Colonic mucosa (tissue), 4 donors: ENCODE data around the gene TUBB2B. TPM values are rescaled to one million over a fixed set of nuclear protein-coding genes. Genes with fewer than 3 reads are reported as not detected.
"Not testable (repeated sequence)": the region's sequence is repeated elsewhere in the genome, so short reads cannot be mapped to it uniquely, and the experiment has no call there.

ENCODE experiments used
- DNase-seq: peaks from one replicate; pipeline ENCODE4 v3.0.0-alpha.2; 2020
- H3K27ac ChIP-seq: fragments of 200-600 bp; one replicate; pipeline ENCODE4 v1.8.0; 2021
- H3K27me3 ChIP-seq: fragments of 200-600 bp; one replicate; pipeline ENCODE4 v1.8.0; 2021
- H3K36me3 ChIP-seq: fragments of 200-600 bp; one replicate; pipeline ENCODE4 v1.8.0; 2021
- H3K4me1 ChIP-seq: fragments of 200-600 bp; one replicate; pipeline ENCODE4 v1.8.0; 2021; ENCODE audit warnings: mild to moderate bottlenecking
- H3K4me3 ChIP-seq: fragments of 200-600 bp; one replicate; pipeline ENCODE4 v1.8.0; 2021
- H3K9ac ChIP-seq, 2 donors: one replicate each; pipeline ENCODE4 v1.7.0; 2013; ENCODE audit warnings: control low read depth in 2 of 2, low read depth in 2 of 2, low read length in 2 of 2
- H3K9me3 ChIP-seq: fragments of 200-600 bp; one replicate; pipeline ENCODE4 v1.8.0; 2021
- intact Hi-C: fragments of 100-400 bp; cut with DNase I; formaldehyde crosslinking; loops from one replicate; pipeline ENCODE4 v1.14.1; 2022
- total RNA-seq, 2 donors: library from RNA; stranded (reverse); fragmentation: NEBNext Ultra II Directional in 1 of 2; extraction: Animal tissue kit (Norgen Biotek cat#: 25700) in 1 of 2; gene quantifications; one replicate each; pipeline ENCODE4 v1.2.1, GENCODE V29; 2021
- TF ChIP-seq, protein P1 (sequence below): fragments of 200-600 bp; IDR thresholded peaks from one replicate; pipeline ENCODE4 v1.8.0; 2022; ENCODE audit warnings: antibody characterized with exemption, mild to moderate bottlenecking
- donor health status: healthy.
- donor health status: DM: no; HTN: no; CAD: no.
- donor health status: DM: no; HTN: no; CAD: no.

Gene TUBB2B
- total RNA-seq, 2 donors from 2014 or later, result 2.3 to 5.8 TPM

DNA sequence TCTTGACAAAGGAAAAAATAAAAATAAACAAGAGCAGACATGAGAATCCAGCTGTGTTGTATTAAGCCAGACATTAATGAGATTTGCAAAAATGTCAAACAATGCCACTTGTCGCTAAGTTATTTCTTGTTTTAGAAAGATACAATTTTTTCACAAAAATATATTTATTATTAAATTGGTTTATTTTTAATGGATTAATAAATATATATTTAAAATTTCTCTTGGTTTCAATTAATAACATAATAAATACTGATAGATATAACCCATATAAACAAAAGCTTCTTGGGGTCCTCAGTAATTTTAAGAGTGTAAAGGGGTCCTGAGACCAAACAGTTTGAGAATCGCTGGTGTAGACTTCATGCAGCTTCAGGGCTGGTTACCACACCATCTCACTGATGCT, 26.1 kb downstream of the TUBB2B start:
- Histone ChIP-seq H3K9me3 (no peaks in the 10 kb centered on the region), H3K27me3 (no peaks in the 10 kb centered on the region), H3K9ac (no peak overlapping the region), H3K27ac (no peak overlapping the region), H3K36me3 (no peaks in the 10 kb centered on the region), H3K4me1 (no peaks in the 10 kb centered on the region), H3K4me3 (no peak overlapping the region)
- DNase-seq, result no peak
- intact Hi-C loops, result no loop called here
- TF ChIP-seq, protein P1, sequence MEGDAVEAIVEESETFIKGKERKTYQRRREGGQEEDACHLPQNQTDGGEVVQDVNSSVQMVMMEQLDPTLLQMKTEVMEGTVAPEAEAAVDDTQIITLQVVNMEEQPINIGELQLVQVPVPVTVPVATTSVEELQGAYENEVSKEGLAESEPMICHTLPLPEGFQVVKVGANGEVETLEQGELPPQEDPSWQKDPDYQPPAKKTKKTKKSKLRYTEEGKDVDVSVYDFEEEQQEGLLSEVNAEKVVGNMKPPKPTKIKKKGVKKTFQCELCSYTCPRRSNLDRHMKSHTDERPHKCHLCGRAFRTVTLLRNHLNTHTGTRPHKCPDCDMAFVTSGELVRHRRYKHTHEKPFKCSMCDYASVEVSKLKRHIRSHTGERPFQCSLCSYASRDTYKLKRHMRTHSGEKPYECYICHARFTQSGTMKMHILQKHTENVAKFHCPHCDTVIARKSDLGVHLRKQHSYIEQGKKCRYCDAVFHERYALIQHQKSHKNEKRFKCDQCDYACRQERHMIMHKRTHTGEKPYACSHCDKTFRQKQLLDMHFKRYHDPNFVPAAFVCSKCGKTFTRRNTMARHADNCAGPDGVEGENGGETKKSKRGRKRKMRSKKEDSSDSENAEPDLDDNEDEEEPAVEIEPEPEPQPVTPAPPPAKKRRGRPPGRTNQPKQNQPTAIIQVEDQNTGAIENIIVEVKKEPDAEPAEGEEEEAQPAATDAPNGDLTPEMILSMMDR, result no peak

DNA sequence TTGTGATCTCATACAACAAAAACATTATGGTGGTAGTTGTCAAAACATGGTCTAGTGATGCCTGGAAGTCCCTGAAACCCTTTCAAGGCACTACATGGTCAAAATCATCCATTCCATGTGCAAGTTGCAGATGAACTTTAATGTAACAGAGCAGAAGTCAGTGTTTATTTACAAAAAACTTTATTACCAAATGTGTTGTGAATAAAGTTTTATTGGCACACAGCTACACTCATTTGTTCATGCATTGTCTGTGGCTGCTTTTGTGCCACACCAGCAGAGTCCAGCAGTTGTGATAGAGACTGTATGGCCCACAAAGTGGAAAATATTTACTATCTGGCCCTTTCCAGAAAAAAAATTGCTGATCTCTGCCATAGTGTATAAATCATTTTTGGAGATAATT, 26.8 kb downstream of the TUBB2B start:
- Histone ChIP-seq H3K4me3 (no peak overlapping the region), H3K27me3 (no peaks in the 10 kb centered on the region), H3K9me3 (no peaks in the 10 kb centered on the region), H3K4me1 (no peaks in the 10 kb centered on the region), H3K9ac (no peak overlapping the region), H3K27ac (no peak overlapping the region), H3K36me3 (no peaks in the 10 kb centered on the region)
- intact Hi-C loops, result no loop called here
- no peak for DNase-seq
- TF ChIP-seq, protein P1, result no peak

DNA sequence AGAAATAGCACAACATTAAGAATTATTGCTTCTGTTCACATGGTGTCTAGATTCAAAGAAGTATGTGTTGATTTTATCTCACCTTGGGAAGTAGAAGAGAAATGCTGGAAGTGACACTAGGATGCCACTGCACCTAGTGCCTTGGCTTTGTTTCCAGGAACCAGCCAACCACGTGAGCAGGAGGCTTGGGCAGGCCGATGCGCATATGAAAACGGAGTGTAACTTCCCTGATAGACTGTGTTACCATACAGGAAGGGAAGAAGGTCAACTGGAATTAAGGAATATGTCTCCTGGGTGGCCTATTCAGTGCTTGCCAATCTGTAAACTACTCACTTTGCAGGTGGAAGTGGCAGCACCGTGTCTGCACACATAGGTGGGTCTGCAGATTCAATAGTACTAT, 28.1 kb downstream of the TUBB2B start:
- no peak overlapping the region for H3K9ac ChIP-seq
- no peak overlapping the region for H3K27ac ChIP-seq
- no peak overlapping the region for H3K4me3 ChIP-seq
- no peaks in the 10 kb centered on the region for H3K27me3 ChIP-seq
- H3K9me3 ChIP-seq, result no peaks in the 10 kb centered on the region
- intact Hi-C loops, result no loop called here
- DNase-seq, result no peak
- H3K4me1 ChIP-seq, result no peaks in the 10 kb centered on the region
- H3K36me3 ChIP-seq, result no peaks in the 10 kb centered on the region
- TF ChIP-seq, protein P1, result no peak

- H3K36me3 ChIP-seq, H3K4me3 ChIP-seq, H3K27me3 ChIP-seq, intact Hi-C loops, H3K9ac ChIP-seq, H3K9me3 ChIP-seq, DNase-seq, H3K4me1 ChIP-seq, H3K27ac ChIP-seq: not testable (repeated sequence)
These were observed 29.7 kb downstream of the TUBB2B start for GRCh38 chr6:3197734-3198133.

DNA sequence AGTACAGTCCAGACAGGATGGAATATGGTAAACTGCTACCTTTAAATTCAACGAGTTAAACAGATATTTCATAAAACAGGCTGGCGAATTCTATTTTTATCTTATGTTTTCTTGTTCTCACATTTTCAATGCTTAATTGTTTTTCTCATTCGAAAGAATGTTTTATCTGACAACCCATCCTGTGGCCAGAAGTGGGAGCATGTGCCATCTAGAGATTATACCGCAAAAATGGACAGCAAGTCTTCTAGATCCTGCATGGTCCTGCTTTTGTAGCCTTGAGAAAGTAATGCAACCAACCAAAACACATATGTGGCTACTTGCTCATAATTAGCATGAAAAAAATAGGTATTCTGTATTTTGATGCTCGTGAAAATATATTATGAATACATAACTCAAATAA, 30.7 kb downstream of the TUBB2B start:
- H3K4me3 ChIP-seq, result no peak overlapping the region
- H3K27ac ChIP-seq, result no peak overlapping the region
- no peaks in the 10 kb centered on the region for H3K9me3 ChIP-seq
- TF ChIP-seq, protein P1, result no peak
- intact Hi-C loops, result no loop called here
- H3K27me3 ChIP-seq, result no peaks in the 10 kb centered on the region
- H3K4me1 ChIP-seq, result no peaks in the 10 kb centered on the region
- no peaks in the 10 kb centered on the region for H3K36me3 ChIP-seq
- no peak for DNase-seq
- H3K9ac ChIP-seq, result no peak overlapping the region

- no peak overlapping the region for H3K27ac ChIP-seq
- intact Hi-C loops, result no loop called here
- H3K9ac ChIP-seq, result no peak overlapping the region
These were observed 31.6 kb downstream of the TUBB2B start for GRCh38 chr6:3195695-3196497.

More at GRCh38 chr6:3195695-3196497, 31.6 kb downstream of the TUBB2B start:
- no peak for DNase-seq
- H3K9me3 ChIP-seq, result no peaks in the 10 kb centered on the region
- TF ChIP-seq, protein P1, result no peak
- no peak overlapping the region for H3K4me3 ChIP-seq
- no peaks in the 10 kb centered on the region for H3K27me3 ChIP-seq
- H3K36me3 ChIP-seq, result no peaks in the 10 kb centered on the region
- H3K4me1 ChIP-seq, result no peaks in the 10 kb centered on the region
